ENCODE results near the gene DCLK1. TPM values are rescaled to one million over a fixed set of nuclear protein-coding genes. Genes with fewer than 3 reads are reported as not detected.

The DCLK1 gene
- total RNA-seq, 2 experiments from 2014 or later: not detected

DNA sequence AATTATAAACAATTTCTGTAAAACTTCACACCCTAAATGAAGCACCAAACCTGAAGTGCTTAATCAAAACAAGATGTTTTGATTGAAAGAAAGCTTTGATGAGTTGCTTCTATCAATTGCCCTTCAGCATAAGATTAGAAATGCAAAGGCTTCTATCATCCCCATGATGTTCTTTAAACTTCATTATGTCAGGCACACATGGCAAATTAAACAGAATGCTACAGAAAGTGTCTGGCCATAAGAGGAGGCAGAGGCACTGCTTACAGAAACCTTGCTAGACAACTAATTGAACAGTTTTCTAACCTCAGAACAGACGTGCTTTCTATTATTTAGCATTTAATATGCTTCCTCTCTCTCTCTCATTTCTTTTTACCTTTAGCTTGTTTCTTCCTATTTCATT, 228.1 kb downstream of the DCLK1 start:
- no peak overlapping the region for H3K27ac Mint-ChIP-seq
- no peak overlapping the region for H3K4me3 Mint-ChIP-seq
- no peaks in the 10 kb centered on the region for H3K36me3 Mint-ChIP-seq (ENCODE audit: low read depth)
- ChIA-PET POLR2A (no interaction called here), CTCF (no interaction called here)
- no peaks in the 10 kb centered on the region for H3K27me3 Mint-ChIP-seq
- intact Hi-C loops (cut with micrococcal nuclease): no loop called here
- TF ChIP-seq, protein P1, sequence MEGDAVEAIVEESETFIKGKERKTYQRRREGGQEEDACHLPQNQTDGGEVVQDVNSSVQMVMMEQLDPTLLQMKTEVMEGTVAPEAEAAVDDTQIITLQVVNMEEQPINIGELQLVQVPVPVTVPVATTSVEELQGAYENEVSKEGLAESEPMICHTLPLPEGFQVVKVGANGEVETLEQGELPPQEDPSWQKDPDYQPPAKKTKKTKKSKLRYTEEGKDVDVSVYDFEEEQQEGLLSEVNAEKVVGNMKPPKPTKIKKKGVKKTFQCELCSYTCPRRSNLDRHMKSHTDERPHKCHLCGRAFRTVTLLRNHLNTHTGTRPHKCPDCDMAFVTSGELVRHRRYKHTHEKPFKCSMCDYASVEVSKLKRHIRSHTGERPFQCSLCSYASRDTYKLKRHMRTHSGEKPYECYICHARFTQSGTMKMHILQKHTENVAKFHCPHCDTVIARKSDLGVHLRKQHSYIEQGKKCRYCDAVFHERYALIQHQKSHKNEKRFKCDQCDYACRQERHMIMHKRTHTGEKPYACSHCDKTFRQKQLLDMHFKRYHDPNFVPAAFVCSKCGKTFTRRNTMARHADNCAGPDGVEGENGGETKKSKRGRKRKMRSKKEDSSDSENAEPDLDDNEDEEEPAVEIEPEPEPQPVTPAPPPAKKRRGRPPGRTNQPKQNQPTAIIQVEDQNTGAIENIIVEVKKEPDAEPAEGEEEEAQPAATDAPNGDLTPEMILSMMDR (IDR thresholded peaks at IDR 0.05): no peak
- no peak for ATAC-seq
- no peaks in the 10 kb centered on the region for H3K9me3 Mint-ChIP-seq
- no peaks in the 10 kb centered on the region for H3K4me1 Mint-ChIP-seq (ENCODE audit: low read depth)
- DNase-seq: no peak

- no peak overlapping the region for H3K27ac Mint-ChIP-seq
- no peaks in the 10 kb centered on the region for H3K36me3 Mint-ChIP-seq (ENCODE audit: low read depth)
- H3K27me3 Mint-ChIP-seq: no peaks in the 10 kb centered on the region
- H3K4me3 Mint-ChIP-seq: no peak overlapping the region
- CTCF ChIA-PET: no interaction called here
- intact Hi-C loops (cut with micrococcal nuclease): no loop called here
- POLR2A ChIA-PET: no interaction called here
- ATAC-seq (no peak), DNase-seq (no peak)
- TF ChIP-seq, protein P1 (IDR thresholded peaks at IDR 0.05): no peak
- no peaks in the 10 kb centered on the region for H3K4me1 Mint-ChIP-seq (ENCODE audit: low read depth)
- no peaks in the 10 kb centered on the region for H3K9me3 Mint-ChIP-seq
Measured at GRCh38 chr13:35898041-35898440, 233.1 kb downstream of the DCLK1 start.

DNA sequence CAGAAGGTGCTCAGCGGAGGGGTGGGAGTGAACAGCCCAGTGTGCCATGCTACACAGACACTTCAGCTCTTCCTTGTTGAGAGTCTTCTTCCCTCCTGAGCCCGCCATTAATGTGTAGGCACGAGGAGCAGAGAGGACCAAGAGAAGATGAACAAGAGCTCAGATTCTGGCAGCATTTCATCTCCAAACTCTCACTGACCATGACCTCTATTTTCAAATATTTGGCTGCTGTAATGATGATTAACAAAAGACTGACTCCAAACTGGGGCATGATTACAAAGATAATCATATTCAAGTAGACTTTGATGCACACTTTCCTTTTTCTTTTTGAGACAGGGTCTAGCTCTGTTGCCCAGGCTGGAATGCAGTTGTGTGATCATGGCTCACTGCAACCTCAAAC, 236.5 kb downstream of the DCLK1 start:
- Mint-ChIP-seq H3K27ac (no peak overlapping the region), H3K4me1 (ENCODE audit: low read depth) (no peaks in the 10 kb centered on the region), H3K36me3 (ENCODE audit: low read depth) (no peaks in the 10 kb centered on the region), H3K9me3 (no peaks in the 10 kb centered on the region), H3K4me3 (no peak overlapping the region), H3K27me3 (no peaks in the 10 kb centered on the region)
- ChIA-PET CTCF (no interaction called here), POLR2A (no interaction called here)
- TF ChIP-seq, protein P1 (IDR thresholded peaks at IDR 0.05): no peak
- DNase-seq (no peak), ATAC-seq (no peak)
- intact Hi-C loops (cut with micrococcal nuclease): no loop called here

- intact Hi-C loops (cut with micrococcal nuclease): no loop called here
- TF ChIP-seq, protein P1 (IDR thresholded peaks at IDR 0.05): no peak
- ATAC-seq: no peak
- no peak for DNase-seq
- Mint-ChIP-seq H3K27ac (no peak overlapping the region), H3K9me3 (no peaks in the 10 kb centered on the region), H3K4me1 (ENCODE audit: low read depth) (no peaks in the 10 kb centered on the region), H3K36me3 (ENCODE audit: low read depth) (no peaks in the 10 kb centered on the region), H3K4me3 (no peak overlapping the region), H3K27me3 (no peaks in the 10 kb centered on the region)
- ChIA-PET POLR2A (no interaction called here), CTCF (no interaction called here)
Measured at GRCh38 chr13:35892837-35893814, 238.1 kb downstream of the DCLK1 start.

Data from activated CD8-positive, alpha-beta T cell treated with anti-CD3 and anti-CD28 coated beads for 36 hours (primary cell).